Stimulated activated CD8-positive, alpha-beta memory T cell treated with anti-CD3 and anti-CD28 coated beads, Interleukin-12 subunit alpha, Interleukin-12 subunit beta, amount 100 ng/mL, for 4 hours (primary cell): Measurements from ENCODE around the gene CDK10.
"Not testable (repeated sequence)": the region's sequence is repeated elsewhere in the genome, so short reads cannot be mapped to it uniquely, and the experiment has no call there.

Experiments
- DNase-seq: peaks from one replicate; pipeline ENCODE4 v3.0.0-alpha.2; 2020; ENCODE audit warnings: low read depth

CDK10 gene

DNA sequence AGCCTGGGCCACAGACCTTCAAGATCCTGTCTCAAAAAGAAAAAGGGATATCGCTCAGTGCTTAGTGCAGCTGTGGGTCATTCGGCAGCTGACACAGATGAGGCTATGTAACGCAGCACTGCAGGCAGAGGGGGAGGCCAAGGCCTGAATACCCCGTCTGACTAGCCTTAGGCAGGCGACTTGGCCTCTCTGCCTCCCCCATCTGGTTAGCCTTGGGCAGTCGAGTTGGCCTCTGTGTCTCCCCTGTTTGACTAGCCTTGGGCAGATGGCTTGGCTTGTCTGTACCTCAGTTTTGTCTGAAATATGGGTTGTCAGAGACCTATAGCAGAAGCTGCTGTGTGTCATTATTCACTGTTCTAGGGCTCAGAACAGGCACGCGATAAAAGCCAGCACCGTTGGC is 18.9 kb upstream of the CDK10 start:
- DNase-seq = no peak

DNA sequence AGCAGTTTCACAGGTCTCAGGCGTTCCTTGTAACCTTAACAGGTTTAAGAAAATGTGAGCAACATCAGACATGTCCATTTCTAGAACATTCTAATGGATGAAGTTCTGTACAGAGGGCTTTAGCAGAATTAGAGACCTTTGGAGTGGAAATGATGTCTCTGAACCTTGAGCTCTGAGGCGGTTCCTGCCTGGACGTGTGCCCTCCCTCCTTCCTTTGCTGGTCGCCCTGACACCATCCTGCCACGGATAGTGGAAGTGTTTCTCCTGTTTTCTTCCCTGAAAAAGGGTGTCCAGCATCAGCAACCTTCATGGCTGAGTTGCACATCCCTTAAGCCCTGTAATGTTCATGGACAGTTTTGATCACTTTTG is 17.7 kb upstream of the CDK10 start:
- no peak for DNase-seq

GRCh38 chr16:89669755-89670154 is 16.7 kb upstream of the CDK10 start:
- no peak for DNase-seq

GRCh38 chr16:89670496-89671431 is 15.7 kb upstream of the CDK10 start:
- DNase-seq = no peak

GRCh38 chr16:89671565-89671964 is 14.9 kb upstream of the CDK10 start:
- DNase-seq = not testable (repeated sequence)

DNA sequence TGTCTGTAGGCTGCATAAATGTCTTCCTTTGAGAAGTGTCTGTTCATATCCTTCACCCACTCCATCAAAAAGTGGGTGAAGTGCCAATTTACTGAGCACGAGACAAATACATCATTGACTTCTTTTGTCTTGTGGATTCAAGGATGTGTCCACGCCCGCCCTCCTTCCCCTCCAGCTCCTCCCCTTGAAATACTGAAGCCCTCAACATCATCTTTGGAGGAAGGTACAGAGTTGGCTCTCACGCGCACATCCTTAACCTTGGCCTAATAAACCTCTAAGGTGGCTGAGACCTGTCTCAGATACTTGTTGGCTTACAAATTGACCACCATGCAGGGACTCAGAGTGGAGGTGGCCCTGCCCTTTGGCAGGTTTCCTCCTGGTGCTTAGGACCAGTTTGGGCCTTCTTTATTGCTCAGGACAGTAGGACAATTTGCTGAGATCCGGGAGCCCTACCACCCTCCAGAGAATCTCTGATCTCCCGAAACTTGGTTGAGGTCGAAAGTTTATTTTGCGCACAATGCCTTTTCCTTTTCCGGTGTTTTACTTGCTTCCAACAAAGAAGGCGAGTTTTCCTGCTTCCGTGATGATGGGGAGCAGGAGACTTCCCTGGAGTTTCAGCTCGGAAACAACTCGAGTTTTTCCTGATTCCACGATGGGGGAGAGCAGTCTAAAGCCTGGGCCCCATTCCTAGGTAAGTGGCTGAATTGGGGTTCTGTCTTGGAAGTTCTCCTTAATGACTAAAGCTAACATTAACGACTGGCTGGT is 14.1 kb upstream of the CDK10 start:
- no peak for DNase-seq

GRCh38 chr16:89678258-89678657 is 8.2 kb upstream of the CDK10 start:
- DNase-seq = no peak

DNA sequence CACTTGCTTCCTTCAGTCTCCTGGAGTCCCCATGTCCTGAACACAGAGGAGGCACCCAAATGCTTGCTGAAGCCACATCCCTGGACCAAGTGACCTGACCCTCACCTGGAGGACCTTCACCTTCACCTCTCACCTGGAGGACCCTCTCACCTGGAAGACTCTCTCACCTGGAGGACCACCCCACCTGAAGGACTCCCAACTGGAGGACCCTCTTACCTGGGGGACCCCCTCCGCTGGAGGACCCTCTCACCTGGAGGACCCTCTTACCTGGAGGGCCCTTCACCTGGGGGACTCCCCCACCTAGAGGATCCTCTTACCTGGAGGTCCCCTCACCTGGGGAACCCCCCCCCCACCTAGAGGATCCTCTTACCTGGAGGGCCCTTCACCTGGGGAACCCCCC is 573 bp upstream of the CDK10 start:
- DNase-seq = no peak

GRCh38 chr16:89687092-89687940 is 827 bp downstream of the CDK10 start:
- DNase-seq = no peak

GRCh38 chr16:89688395-89688794 is 1.9 kb downstream of the CDK10 start:
- DNase-seq = no peak

DNA sequence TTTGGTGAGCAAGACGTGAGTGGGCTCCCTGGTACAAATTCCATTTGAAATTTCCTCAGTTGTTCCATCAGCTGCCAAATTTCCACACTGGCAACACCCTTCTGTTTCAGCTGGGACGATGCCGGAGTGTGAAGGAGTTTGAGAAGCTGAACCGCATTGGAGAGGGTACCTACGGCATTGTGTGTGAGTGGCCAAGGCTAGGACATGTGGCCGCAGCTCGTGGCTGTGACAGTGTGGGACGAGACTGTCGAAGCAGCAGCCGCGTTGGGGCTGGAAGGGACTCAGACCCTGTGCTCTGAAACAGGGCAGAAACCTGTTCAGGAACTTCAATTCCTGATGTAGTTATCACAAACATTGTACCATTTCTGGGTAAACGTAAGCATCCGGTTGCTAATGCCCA is 2.7 kb downstream of the CDK10 start:
- DNase-seq = no peak

DNA sequence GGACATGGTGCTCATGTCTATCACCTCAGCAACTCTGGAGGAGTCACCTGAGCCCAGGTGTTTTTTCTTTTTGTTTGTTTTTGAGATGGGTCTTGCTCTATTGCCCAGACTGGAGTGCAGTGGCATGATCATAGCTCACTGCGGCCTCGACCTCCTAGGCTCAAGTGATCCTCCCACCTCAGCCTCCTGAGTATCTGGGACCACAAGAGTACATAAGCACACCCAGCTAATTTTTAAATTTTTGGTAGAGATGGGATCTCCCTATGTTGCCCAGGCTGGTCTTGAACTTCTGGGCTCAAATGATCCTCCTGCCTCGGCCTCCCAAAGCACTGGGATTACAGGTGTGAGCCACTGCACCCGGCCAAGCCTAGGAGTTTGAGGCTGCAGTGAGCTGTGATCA is 3.1 kb downstream of the CDK10 start:
- not testable (repeated sequence) for DNase-seq

- no peak for DNase-seq
These were observed 4.0 kb downstream of the CDK10 start for GRCh38 chr16:89690392-89690901.

GRCh38 chr16:89691231-89691985 is 4.9 kb downstream of the CDK10 start:
- no peak for DNase-seq

GRCh38 chr16:89691986-89692569 is 5.6 kb downstream of the CDK10 start:
- DNase-seq = no peak

DNA sequence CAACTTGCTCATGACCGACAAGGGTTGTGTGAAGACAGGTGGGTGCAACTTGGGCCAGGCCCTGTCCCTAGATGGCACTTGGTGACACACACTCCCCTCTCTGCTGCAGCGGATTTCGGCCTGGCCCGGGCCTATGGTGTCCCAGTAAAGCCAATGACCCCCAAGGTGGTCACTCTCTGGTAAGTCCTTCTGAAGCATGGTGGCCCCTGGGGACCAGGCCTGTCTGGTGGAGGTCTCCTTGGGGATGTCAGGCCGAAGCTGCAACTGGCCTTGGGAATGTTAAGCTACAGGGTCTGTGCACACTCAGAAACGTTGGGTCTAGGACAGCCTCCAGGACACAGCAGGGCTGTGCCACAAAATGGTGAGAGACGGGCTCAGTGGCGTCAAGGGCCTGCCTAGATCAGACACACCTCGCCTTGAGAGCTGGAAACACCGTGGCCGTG is 6.8 kb downstream of the CDK10 start:
- no peak for DNase-seq

GRCh38 chr16:89693931-89694783 is 7.7 kb downstream of the CDK10 start:
- no peak for DNase-seq

DNA sequence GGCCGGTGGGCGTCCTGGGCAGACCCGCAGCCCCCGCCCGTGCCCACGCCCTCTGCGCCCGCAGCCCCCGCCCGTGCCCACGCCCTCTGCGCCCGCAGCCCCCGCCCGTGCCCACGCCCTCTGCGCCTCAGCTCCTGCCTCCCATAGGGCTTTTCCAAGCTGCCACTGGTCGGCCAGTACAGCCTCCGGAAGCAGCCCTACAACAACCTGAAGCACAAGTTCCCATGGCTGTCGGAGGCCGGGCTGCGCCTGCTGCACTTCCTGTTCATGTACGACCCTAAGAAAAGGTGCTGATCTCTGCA is 8.2 kb downstream of the CDK10 start:
- not testable (repeated sequence) for DNase-seq

GRCh38 chr16:89695086-89695874 is 8.8 kb downstream of the CDK10 start:
- no peak for DNase-seq
